Middle frontal gyrus (tissue), 1 donor: ENCODE measurements around the gene CYTL1.
A peak's percentile ranks its signal among the peaks of the same experiment; 100 is the strongest.
"Not testable (repeated sequence)": the region's sequence is repeated elsewhere in the genome, so short reads cannot be mapped to it uniquely, and the experiment has no call there.

ENCODE experiments used
- DNase-seq: peaks from one replicate; pipeline ENCODE4 v3.0.0-alpha.2; 2015; ENCODE audit warnings: low spot score; ENCODE audit errors: extremely low spot score

Gene CYTL1

DNA sequence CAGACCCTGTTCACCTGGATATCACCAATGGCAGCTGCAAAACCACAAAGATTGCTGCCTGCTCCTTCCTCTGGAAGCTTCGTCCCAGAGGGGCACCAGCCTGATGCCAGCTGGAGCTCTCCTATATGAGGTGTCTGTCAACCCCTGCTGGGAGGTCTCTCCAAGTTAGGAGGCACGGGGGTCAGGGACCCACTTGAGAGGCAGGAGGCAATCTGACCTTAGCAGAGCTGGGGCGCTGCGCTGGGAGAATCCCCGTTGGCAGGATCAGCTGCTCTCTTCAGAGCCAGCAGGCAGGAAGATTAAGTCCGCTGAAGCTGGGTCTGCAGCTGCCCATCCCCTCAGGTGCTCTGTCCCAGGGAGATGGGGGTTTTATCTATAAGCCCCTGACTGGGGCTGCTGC is 17.6 kb downstream of the CYTL1 start:
- not testable (repeated sequence) for DNase-seq

DNA sequence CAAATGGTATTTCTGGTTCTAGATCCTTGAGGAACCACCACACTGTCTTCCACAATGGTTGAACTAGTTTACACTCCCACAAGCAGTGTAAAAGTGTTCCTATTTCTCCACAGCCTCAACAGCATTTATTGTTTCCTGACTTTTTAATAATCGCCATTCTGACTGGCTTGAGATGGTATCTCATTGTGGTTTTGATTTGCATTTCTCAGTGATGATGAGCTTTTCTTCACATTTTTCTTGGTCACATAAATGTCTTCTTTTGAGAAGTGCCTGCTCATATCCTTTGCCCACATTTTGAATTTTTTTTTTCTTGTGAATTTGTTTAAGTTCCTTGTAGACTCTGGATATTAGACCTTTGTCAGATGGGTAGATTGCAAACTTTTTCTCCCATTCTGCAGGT is 22.3 kb downstream of the CYTL1 start:
- DNase-seq, result not testable (repeated sequence)

DNA sequence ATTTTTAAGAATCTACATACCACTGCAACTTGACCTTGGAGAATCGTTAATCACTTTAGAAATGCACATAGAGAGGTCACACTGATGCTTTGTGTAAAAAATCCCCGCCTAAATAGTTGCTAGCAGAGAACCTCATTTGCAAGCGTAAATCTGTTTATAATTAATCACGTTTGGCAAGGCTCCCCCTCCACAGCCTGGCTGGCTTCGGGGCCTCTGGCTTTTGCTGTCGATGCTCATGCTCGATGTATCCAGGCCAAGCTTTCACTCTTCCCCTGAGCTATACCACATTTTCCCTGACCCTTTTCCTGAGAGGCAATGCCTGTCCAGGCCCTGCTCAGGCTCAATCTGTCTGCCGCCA is 23.4 kb downstream of the CYTL1 start:
- no peak for DNase-seq

DNA sequence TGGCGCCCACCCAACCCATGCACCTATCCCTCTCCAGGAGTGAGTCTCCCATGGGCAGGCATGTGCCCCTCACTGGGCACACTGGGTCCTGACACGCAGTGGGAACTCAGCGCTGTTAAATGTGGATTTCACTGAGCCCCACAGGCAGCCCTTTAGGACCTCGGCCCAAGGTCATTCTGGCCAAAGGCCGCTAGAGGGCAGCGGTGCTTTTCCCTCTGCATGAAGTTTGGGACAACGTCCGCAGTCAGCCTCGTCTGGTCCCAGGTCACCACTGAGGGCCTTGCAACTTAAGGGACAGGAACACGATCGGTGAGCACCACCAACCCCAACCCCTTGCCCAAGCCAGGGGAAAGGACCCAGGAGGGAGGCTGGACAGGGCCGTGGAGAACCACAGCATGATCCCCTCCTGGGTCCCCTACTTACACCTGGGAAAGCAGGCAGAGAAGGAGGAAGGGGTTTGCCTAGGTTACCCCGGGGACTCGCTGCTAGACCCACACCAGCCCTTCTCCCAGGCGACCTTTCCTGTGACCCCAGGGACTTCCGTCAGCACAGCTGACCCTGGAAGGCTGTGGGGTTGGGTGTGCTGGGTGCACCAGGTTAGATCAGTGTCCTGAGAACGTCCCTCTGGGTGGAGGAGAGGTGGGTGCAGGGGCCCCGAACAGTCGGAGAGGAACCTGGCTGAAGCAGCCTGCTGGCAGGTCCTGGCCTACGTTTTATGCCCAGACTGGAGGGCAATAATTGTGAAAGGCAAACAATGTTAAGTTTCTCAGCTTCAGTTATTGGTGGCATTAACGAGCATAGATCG is 24.0 kb downstream of the CYTL1 start:
- DNase-seq, result peak; percentile 19

DNA sequence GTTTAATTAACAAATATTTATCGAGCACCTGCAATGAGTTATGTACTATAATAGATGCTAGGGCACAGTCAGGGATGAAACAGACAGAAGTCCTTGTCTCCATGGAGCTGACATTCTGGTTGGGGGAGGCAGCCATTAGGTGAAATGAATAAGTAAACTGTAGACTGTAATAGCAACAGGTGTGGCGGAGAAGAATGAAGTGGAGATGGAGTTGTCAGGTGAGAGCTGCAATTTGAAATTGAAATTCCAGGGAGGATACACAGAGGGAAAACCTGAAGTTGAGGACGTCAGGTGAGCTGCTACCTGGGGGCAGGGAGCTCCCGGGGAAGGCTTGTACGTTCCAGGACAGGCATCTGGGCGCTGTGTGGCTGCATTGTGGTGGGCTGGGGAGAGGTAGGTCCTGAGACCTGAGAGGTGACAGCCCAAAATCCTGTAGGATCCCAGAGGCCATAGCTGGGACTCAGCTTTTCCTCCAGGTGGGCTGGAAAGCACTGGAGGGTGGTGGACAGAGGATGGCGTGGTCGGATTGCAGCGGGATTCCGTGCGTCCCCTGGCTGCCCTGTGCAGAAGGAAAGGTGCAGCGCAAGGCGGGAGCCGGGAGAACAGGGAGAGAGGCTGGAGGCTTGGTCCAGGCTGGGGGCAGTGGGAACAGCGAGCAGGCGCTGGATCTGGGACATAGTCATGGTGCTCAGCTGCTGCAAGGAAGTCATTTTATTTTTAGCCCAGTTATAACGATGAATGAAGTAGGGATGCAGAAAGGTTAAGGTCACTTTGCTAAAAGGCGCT is 24.8 kb downstream of the CYTL1 start:
- DNase-seq, result no peak

DNA sequence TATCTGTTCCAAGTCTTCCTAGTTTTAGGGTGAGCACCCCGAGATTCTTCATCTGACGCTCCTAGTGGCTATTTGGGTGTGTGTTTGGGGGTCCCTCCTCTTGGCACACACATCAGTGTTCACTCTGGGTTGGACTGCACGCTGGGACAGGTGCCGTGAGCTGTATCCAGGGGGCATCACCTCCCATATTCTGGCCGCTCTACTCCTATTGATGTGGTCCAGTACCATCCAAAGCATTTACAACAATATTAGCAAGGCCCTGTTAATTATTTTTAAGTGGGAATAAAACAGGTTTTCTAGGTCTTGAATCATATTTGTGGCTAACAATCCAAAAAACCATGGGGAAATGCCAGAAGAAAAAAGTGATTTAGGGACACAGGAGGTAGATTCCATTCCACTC is 26.4 kb downstream of the CYTL1 start:
- no peak for DNase-seq

DNA sequence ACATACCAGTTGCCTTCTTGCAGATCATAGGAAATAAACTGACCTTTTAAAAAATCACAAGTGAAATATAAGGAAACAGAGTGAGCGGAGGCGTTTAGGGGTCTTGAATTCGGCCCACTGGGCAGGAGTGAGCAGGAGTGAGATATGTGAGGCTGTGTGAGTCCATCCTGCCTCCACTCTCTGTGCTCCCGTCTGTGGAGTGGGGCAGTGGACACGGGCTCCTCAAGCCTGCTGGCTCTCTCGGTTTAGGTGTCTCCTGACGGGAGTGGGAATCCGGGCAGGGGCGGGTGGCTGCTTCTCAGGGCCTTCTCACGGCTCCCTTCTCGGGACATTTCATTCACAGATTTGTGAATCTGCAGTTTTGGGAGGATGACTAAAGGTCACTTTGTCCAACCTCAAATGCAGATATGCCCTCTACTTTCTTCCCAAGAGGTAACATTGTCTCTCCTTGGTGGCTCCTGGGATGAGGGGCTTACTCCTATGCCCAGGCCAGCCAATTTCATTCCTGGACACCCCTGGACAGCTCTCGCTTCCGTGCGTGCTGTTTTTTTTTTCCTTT is 27.6 kb downstream of the CYTL1 start:
- no peak for DNase-seq

DNA sequence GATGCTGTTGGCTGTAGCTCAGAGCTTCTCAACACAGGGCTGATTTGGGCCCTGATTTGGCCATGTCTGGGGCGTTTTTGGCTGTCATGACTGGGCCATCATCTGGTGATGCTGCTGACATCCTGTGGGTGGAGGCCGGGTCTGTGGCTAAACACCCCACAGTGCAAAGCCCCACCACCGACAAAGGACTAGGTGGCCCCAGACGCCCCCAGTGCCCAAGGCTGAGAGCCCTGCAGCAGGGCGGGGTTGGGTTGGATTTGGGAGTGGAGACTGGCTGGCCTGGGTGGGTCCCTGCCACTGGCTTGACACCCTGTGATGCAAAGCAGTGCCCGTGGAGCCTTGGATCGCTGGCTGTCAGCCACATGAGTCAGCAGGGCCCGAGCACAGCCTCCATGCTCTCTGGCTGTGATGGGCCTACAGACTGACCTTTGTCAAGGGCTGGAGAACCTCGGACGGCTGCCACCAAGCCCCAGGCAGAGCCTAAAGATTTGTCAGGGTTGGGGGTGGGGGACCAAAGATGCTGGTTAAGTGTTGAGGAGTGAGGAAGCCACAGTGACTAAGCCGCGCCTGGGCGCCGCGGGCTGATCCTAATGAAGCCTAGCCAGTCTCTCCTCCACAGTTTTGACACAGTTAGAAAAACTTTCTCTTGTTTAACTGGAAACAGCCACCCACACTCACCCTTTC is 28.3 kb downstream of the CYTL1 start:
- DNase-seq, result no peak

DNA sequence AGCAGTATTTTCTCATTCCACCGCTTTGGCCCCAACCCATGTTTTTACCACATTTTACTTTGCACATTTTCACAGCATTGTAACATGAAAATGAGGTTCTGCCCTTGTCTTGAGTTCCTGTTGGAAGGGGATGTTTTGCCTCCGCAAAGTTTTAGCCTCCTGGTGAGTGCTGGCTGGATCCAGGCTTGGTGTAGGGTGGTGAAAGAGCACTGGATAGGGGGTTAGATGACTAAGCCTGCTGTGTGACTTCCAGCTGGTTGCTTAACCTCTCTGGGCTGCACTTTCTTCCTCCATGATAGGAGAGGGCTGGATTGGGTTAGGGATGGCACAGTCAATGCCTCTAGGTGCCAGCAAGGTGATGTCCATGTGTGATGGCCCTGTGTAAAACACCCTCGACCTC is 28.9 kb downstream of the CYTL1 start:
- DNase-seq, result no peak

DNA sequence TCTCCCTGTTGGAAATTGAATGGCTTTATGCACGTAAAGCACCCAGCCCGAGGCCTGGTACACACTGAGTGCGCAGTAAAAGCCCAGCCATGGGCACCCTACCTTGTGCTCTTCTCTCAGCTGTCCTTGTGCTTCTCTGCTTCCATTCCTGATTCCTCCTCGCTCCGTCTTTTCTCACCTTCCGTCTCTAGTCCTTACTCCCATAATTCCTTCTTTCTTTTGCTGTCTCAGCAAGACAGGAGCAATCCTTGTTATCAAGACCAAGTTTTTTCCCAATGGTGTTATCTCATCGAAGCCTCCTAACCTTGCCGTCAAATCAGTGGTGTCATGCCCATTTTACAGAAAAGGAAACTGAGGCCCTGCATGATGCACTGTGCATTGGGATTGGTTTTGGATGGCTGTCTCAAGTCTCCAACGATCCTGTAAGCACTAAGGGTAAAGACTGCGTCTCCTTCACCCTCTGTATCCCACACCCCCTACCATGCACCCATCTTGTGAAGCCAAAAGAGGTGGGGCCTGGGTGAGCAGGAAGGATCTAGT is 30.1 kb downstream of the CYTL1 start:
- no peak for DNase-seq

DNA sequence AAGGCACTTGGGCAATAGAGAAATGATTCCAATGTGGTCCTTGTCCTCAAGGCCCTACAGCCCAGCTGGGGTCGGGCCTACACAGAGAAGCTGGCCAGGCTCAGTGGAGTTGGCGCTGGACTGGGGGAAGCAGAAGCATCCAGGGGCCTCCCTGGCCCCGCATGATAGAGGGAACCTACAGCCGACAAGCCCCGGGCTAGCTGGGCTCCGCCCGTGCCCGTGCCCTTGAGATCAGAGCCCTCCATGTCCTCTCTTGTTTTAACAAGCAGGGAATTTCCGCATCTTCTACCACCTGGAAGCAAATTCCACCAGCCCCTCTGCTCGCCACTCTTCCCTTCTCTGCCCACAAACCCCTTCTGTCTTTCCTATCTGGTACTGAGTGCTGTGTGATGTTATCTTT is 31.6 kb downstream of the CYTL1 start:
- DNase-seq, result no peak

DNA sequence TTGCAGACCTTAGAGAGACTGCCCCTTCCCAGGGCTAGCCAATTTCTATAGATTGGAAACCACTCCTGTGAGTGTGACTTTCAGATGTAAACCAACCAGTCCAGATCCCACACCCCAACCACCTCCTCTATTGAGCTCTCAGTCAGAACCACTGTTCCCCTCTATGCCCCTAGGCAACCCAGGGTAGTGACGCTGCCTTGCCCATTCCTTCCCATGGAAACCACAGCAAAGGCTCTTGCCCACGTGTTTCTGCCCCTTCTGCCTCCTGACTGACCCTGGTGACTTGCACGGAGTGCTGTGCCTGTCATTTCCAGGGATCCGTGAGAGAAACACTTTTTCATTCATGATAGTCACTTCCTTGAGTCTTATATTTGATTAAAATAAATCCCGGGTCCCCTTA is 32.4 kb downstream of the CYTL1 start:
- DNase-seq, result no peak

DNA sequence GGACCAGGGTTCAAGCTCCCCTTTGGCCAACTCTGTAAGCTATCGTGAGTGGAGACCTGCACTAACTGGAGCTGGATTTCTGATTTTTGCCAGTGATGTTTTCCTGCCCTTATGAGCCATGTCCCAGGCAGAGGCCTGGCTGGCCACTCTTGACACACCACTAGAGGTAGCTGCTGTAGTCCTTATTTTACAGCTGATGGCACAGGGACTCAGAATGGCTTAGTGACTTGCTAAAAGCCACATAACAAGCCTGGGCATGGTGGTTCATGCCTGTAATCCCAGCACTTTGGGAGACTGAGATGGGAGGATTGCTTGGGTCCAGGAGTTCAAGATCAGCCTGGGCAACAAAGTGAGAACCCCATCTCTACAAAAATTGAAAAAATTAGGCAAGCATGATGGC is 33.4 kb downstream of the CYTL1 start:
- no peak for DNase-seq

DNA sequence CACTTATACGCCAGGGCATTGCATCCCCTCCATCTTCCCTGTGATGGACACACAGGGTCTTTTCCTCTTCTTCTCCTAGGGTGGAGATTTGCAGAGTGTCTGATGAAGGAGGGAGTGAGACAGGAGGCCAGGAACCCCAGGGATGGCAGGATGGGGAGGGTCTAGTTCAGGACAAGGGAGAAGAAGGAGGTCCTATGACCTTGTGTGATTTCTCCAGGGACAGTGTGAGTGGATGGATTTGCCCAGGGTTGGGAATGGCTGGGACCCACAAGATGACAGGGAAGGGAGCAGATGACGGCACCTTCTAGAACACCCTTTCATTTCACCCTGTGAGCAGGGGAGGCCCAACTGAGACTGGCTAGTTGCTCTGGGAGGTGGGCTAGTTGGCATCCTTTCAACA is 34.2 kb downstream of the CYTL1 start:
- DNase-seq, result no peak

DNA sequence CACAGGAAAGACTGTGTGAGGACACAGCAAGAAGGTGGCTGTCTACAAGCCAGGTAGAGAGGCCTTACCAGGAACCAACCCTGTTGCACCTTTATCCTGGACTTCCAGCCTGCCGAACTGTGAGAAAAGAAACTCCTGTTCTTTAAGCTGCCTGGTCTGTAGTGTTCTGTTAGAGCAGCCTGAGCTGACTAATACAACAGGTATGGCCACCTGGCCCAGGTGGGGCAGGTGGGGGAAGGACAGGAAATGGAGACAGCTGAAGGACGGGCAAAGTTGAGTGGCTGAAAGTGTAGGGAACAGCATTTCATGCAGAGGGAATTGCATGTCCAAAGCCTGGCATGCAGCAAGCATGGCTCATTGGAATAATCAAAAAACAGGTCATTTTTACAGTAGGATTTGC is 35.1 kb downstream of the CYTL1 start:
- DNase-seq, result no peak

DNA sequence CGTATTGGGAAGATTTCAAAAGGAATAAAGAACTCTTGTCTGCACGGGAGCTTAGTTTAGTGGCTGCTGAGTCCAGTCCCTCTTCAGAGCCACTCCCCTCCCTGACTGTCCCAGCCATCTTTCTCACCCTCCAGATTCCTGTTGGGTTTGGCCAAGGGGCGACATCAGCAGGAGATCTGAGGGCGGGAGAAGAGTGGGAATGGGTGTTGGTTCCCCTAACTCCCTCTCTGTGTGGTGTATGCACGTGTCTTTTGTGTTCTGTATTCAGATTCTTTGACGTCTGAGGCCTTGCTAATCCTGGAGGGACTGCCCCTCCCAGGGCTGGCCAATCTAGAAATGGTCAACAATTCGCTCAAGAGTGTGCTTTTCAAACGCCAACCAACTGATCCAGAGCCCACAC is 37.4 kb downstream of the CYTL1 start:
- DNase-seq, result no peak

DNA sequence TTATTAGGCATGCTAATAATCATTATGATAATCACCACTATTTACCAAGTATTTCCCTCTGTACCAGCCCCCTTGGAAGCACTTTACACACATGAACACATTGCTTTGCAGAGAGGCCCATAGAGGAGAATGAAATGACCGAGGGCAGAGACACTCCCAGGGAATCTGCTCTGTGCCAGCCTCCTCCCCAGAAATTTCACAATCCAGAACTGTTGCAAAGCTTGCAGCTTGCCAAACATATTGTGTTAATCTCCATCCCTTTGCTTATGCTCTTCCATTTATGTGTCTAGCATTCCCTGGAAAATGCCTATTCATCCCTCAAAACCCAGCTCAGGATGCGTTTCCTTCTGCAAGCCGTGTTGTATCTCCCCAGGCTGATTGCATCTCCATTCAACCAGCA is 37.8 kb downstream of the CYTL1 start:
- DNase-seq, result no peak

DNA sequence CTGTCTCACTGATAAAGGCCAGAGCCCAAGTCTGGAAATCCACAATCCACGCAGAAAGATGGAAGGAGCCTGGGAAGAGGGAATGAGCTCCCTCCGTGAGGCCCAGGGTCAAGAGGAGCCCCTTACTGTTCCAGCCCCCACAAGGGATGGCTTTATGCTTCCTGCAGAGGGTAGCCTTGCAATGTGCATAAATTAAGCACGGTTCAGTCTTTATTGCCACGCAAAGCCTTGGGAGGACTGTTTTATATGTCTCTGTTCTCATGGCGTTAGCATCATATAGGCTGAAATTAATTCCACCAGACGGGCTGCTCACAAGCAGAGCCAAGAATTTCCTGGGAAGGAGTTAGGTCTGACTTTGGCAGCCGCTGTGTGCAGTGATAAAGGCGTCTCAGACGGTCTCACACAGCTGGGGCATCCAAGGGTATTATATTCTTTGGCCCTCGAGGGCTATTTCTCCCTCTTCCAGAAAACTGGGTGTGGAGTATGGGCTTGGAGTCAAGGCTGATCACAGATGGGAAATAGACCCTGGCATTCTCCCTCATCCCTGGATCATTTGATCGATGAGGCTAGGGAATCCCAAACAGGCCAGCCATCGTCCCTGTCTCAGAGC is 38.5 kb downstream of the CYTL1 start:
- no peak for DNase-seq

DNA sequence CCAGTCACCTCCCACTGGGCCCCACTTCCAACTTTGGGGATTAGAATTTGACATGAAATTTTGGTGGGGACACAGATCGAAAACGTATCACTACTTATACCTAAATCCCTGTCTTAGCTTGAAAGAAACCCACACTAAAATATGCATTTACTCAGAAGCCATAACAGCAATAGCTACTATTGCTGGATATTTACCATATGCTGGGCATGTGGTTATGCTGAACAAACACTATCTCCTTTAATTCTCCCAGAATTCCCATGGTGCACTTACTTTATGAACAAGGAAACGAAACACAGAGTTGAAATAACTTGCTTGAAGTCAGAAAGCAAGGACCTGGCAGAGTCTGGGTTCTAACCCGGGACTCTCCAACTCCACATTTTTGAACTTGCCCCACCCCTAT is 39.3 kb downstream of the CYTL1 start:
- no peak for DNase-seq

DNA sequence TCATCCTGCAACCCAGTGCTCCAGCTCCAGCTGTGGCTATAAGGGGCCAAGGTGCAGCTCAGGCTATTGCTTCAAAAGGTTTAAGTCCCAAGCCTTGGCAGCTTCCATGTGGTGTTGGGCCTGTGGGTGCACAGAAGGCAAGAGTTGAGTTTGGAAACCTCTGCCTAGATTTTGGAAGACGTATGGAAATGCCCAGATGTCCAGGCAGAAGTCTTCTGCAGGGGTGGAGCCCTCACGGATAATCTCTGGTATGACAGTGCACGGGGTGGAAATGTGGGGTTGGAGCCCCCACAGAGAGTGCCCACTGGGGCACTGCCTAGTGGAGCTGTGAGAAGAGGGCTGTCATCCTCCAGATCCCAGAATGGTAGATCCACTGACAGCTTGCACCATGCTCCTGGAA is 44.5 kb downstream of the CYTL1 start:
- DNase-seq, result no peak

DNA sequence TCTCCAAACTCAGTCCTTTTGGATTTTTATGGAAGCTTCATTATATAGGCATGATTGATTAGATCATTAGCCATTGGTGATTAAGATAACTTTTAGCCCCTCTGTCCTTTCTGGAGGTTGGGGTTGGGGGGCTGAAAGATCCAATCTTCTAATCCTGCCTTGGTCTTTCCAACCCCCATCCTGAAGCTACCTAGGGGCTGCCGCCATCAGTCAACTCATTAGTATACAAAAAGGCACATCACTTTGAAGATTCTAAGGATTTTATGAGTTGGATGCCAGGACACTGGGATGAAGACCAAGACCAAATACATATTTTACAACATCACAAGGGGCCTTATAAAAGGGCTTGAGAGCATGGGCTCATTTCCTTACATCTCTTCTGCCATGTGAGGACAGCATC is 47.5 kb downstream of the CYTL1 start:
- no peak for DNase-seq
